ENCODE results near the gene CNTF.

DNA sequence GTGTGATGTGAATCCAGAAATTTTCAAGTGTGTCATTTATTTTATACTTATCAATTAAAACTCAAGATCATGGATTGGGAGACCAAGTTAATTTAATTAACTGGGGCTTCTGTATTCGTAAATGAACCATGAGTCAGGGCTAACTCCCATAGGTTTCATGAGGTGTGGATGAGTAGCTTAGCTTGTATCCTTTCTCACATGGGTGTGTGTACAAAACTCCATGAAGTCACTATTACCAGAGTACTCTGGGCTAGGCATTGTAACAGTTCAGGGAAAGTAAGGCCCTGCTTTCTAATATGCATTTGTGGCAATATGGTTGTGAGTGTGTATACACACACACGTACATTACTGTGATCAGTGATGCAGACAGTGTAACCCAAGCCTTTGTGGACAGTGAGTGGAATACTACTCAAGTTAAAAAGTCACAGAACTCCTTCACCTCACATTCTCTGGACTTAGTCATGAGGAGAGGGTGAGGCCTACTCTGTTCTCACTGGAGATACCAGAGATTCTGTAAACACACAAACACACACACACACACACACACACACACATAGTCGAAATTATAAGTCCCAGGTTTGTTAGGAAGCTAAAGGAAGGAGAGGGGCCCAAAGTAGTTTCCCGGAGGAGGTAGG is 3.5 kb downstream of the CNTF start:
- TF ChIP-seq, protein P1, sequence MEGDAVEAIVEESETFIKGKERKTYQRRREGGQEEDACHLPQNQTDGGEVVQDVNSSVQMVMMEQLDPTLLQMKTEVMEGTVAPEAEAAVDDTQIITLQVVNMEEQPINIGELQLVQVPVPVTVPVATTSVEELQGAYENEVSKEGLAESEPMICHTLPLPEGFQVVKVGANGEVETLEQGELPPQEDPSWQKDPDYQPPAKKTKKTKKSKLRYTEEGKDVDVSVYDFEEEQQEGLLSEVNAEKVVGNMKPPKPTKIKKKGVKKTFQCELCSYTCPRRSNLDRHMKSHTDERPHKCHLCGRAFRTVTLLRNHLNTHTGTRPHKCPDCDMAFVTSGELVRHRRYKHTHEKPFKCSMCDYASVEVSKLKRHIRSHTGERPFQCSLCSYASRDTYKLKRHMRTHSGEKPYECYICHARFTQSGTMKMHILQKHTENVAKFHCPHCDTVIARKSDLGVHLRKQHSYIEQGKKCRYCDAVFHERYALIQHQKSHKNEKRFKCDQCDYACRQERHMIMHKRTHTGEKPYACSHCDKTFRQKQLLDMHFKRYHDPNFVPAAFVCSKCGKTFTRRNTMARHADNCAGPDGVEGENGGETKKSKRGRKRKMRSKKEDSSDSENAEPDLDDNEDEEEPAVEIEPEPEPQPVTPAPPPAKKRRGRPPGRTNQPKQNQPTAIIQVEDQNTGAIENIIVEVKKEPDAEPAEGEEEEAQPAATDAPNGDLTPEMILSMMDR (conservative IDR thresholded peaks at IDR 0.05 in 1 of 2, IDR thresholded peaks at IDR 0.05 in 1 of 2; ENCODE audit: extremely low read depth in 1 of 2, insufficient read depth in 1 of 2, low read depth in 1 of 2, low read length in 2 of 2) = no peak
- TF ChIP-seq EZH2 (IDR thresholded peaks at IDR 0.05; ENCODE audit: borderline replicate concordance, low read length) = no peak

All from mammary epithelial cell (primary cell).